ENCODE results near the gene DOCK9.
"Not testable (repeated sequence)": the region's sequence is repeated elsewhere in the genome, so short reads cannot be mapped to it uniquely, and the experiment has no call there.

DOCK9 gene

GRCh38 chr13:98813993-98814392 is 163.9 kb downstream of the DOCK9 start:
- no peak for DNase-seq

GRCh38 chr13:98812186-98812790 is 165.6 kb downstream of the DOCK9 start:
- DNase-seq: not testable (repeated sequence)

GRCh38 chr13:98810746-98811145 is 167.1 kb downstream of the DOCK9 start:
- no peak for DNase-seq

DNA sequence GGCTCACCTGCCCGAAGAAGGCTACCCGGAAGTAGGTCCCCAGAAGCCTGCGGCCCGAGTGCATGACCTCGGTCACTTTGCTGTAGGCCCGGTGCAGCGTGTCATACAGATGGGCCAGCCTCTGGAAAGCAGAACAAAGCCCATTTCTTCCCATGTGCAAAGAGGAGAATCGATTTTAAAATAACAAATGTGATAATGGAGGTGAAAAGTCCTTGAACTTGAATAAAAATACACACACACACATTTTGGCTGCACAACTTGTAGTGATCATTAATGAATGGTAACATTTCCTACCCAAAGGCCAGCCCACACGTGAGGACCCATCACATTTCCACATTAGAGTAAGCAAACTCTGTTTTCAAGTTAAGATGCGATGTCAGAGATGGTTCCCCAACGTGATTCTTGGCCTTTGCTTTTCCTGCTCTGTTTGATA is 168.5 kb downstream of the DOCK9 start:
- DNase-seq: no peak

DNA sequence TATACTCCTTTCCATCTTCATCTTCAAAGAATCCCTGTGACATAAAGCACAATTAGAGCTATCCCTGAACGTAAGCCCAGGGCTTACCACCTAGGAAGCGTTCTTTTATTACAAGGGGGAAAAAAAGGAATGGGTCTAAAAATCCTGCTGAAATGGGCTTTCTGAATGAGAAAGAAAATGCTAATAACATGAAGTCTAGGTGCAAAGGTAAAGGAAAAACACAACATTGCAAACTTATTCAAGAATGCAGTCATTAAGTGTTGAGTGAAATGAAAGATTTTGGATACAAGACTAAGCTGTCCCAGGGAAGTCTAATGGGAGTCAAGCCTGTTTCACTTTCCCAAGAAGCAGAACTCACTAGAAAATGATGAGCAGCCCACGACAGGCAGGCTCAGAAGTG is 170.1 kb downstream of the DOCK9 start:
- no peak for DNase-seq

DNA sequence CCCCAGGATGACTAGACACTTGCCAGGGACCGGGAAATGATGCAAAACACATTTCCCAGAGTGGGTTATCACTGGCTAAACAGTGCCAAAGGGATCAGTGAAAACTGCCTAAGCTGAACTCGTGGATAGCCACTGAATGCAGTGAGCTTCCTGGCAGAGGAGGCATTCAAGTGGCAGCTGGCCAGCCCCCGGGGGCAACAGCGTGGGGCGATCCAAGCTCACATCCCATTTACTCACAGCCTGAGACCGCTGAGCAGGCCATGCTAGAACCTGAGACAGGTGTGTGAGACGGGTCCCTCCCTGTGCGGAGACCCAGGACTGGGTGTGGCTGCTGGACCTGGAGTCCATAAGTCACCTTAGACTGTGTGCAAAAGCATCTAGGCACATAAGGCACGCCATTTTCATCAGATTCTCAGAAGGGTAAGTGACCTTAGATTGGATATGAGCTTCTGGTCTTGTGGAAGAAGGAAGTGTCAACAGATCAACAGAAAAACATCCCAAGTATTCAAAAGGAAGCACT is 173.5 kb downstream of the DOCK9 start:
- no peak for DNase-seq

GRCh38 chr13:98803921-98804320 is 173.9 kb downstream of the DOCK9 start:
- DNase-seq: no peak

GRCh38 chr13:98803111-98803561 is 174.7 kb downstream of the DOCK9 start:
- no peak for DNase-seq

DNA sequence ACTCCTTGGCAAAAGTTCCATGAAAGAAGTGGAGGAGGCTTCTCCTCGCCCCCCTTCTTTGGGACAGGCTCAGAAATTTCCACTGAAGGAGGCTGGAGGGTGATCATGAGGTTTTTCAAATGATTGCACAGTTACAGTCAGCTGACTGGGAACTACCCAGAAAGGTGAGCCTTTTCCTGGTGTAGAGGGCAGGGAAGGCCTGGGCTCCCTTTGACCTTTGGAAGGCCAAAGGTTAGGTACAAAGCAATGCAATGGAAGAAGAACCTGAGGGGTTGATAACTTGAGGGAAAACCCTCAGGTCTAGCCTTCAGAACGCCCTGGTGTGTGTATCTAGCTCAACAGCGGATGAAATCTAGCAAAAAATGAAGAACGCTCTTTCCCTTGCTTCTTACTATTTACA is 175.3 kb downstream of the DOCK9 start:
- no peak for DNase-seq

GRCh38 chr13:98801626-98802418 is 176.0 kb downstream of the DOCK9 start:
- DNase-seq: no peak

DNA sequence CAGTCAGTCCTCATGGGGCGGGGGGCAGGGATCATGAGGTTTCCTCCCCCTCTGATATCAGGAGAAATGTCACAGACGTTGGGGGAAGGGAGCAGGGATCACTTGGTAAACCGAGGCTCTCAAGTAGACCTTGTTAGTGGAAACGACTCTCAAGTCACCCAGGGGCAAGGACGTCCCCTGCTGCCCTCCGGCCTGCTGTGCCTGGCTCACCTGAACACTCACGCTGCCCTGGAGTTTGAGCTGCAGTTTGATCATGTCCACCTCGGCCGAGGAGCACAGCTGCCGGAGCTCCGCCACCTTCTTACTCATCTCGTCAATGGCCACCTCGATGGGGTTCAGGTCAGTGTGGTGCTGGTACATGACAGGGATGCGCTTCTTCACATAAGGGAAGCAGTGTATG is 177.8 kb downstream of the DOCK9 start:
- no peak for DNase-seq

DNA sequence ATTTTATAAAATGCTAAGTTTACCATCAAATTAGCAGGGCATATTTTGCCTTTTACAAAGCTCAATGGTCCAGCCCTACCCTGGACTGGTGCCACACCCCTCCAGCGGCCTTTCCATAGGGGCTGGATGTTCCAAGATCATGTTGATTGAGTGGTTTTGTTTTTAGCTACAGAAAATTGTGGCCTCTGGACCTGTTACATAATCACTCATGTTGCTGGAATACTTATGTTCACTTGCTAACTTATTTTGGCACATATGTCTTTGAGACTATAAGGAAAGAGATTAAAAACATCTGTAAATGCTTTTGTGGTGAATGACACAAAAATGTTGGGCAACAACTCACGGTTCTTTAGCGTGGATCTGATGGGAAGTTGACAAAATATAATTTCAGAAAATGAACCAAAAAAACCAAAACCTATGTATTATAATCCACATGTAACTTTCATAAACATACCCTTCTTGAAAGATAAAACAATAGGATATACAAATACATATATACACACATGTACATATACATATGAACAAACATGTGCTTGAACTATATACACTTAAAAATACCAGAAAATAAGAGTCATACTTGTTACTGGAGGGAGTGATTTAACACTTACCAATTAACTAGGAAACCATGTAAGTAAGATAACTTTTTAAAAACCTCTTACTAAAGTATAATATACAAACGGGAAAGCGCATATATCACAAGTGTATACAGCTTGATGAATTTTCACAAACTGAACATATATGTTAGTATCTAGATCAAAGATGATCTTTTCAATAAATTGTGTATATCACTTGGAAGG is 178.8 kb downstream of the DOCK9 start:
- no peak for DNase-seq

- DNase-seq: no peak
Measured at GRCh38 chr13:98797456-98797855, 180.4 kb downstream of the DOCK9 start.

- no peak for DNase-seq
Measured at GRCh38 chr13:98796798-98797197, 181.1 kb downstream of the DOCK9 start.

DNA sequence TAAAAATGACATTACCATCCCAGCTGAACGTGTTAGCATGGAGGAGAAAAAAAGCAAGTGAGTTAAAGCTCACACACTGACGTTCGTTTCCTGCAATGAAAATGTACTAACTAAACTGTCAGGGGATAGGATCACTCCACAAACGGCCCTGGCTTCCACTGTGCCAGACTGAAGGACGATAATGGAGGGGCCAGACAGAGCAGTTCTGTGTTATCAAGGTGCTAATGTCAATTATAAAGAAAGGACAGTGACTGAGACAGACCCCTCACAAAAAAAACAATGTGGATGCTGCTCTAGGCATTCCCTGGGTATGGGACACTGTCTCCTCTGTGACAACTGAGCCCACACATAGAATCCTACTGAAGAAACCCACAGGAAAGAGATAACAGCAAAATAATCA is 181.7 kb downstream of the DOCK9 start:
- DNase-seq: no peak

- no peak for DNase-seq
Measured at GRCh38 chr13:98795220-98795619, 182.6 kb downstream of the DOCK9 start.

DNA sequence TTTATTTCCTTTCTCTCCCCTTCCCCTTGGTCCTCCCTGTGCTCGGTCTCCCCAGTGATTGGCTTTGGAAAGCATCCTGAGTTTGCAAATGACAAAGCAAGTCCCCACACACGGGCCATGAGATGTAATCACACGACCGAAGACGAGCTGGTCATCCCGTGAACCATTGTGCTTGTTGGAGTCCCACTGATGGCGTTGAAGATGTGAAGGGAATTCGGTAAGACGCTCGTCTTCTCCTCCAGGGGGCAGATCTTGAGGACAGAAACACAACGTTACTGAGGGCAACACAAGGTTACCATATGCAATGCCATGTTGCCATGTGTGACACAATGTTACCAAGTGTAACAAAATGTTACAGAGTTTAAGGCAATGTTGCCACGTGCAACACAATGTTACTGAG is 183.4 kb downstream of the DOCK9 start:
- no peak for DNase-seq

DNA sequence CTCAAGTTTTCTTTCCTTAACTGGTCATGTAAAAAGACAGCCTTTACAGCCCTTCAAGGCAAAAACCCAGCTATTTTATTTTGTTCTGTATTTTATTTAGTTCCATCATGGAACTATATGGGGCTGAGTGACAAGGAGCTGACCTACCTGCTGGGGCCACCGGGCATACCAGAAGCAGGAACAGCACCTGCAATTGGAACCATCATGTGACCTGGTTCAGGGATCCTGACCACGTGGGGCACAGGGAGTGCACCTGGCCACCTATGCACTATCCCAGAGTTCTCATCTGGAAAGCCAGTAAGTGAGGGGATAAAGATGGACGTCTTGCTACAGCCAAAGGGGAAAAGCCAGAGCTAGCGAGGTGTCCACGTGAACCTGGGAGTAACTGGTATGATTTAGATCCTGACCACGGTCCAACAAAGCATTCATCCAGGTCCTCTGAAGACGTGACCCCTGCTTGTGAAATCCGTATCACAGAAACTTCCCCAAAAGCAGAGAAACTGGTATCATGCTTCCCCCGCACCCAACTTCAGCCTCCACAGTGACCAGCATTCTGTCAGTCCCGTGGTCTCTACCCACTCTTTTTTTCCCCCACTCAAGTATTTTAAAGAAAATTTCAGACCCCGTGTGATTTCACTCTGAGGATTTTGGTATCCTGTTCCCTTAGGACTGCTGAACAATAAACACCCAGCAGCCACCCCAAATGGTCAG is 184.9 kb downstream of the DOCK9 start:
- no peak for DNase-seq

DNA sequence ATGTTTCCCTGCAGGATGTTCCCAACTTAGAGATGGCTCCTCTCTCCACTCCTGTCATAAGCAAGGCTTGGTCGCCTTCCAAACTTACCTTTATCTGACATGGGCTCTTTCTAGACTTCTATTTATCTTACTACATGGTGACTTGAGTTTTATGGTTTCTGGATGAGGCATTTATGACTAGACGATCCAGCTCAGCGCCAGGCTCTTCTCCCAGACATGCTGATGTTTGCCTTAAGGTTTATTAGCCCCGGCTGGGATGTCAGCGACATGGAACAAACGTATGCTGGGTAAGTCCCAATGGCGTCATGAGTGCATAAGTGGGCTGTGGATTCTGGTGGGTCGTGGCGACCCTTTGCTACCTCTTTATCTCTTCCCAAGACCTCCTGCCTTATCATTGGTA is 185.5 kb downstream of the DOCK9 start:
- DNase-seq: no peak

DNA sequence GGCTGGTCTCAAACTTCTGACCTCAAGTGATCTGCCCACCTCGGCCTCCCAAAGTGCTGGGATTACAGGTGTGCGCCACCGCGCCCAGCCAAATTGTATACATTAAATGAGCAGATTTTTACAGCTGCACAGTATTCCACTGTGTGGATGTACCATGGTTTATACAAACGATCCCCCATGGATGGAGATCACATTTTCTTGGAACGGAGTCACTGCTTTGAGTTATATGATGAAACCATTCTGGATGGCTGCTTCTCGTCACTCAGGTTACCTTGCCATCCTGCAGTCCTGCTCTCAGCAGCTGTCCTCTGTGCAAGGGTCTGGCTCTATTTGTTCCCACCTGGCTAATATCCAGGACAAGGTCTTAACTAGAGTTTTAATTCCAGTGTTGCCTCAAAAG is 186.3 kb downstream of the DOCK9 start:
- no peak for DNase-seq

DNA sequence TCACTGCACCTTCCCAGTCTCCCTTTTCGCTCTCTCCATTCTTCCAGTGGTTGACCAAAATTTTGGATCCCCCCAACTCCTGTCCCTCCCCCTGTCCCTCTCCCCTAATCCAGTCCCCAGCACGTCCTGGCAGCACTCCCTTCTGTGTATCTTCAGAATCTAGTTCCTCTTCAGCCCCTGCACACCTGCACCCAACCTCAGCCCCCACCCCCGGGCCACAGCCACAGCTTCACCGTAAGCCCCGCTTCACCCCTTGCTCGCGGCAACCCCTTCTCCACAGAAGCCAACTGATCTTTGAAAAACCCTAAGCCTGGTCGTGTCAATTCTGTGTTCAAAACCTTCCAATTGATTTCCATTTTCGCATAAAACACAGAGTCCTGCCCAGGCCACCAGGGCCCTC is 189.9 kb downstream of the DOCK9 start:
- DNase-seq: no peak

GRCh38 chr13:98787173-98787572 is 190.7 kb downstream of the DOCK9 start:
- no peak for DNase-seq

- DNase-seq: no peak
Measured at GRCh38 chr13:98786023-98786422, 191.8 kb downstream of the DOCK9 start.

Measured in stimulated activated CD4-positive, alpha-beta T cell treated with anti-CD3 and anti-CD28 coated beads, Interleukin-2, amount 100 ng/mL, for 48 hours (primary cell).